GM19023 (cell line): ENCODE results near the gene TWIST2.

Experiments
- ATAC-seq: cut with Tn5 transposase; IDR thresholded peaks from one replicate; pipeline ENCODE4 v1.9.1; 2021; ENCODE audit warnings: mild to moderate bottlenecking, moderate library complexity; ENCODE audit not compliant: unreplicated experiment

TWIST2 gene

GRCh38 chr2:238835726-238836301 lies 12.1 kb upstream of the TWIST2 start:
- no peak for ATAC-seq

- no peak for ATAC-seq
These were observed 9.0 kb upstream of the TWIST2 start for GRCh38 chr2:238838786-238839327.

- ATAC-seq: no peak
These were observed 8.5 kb upstream of the TWIST2 start for GRCh38 chr2:238839428-238839827.

- ATAC-seq: no peak
These were observed 6.2 kb upstream of the TWIST2 start for GRCh38 chr2:238841542-238842164.

- no peak for ATAC-seq
These were observed 4.4 kb upstream of the TWIST2 start for GRCh38 chr2:238843476-238843875.

GRCh38 chr2:238845583-238846377 lies 2.1 kb upstream of the TWIST2 start:
- no peak for ATAC-seq

- ATAC-seq: no peak
These were observed 1.6 kb upstream of the TWIST2 start for GRCh38 chr2:238846378-238846627.

GRCh38 chr2:238846628-238847418 lies 1.1 kb upstream of the TWIST2 start:
- no peak for ATAC-seq

- no peak for ATAC-seq
These were observed 475 bp upstream of the TWIST2 start for GRCh38 chr2:238847419-238847801.

- ATAC-seq: no peak
These were observed 748 bp downstream of the TWIST2 start for GRCh38 chr2:238848691-238848975.

- no peak for ATAC-seq
These were observed 1.3 kb downstream of the TWIST2 start for GRCh38 chr2:238848976-238849853.

GRCh38 chr2:238850091-238850490 lies 2.2 kb downstream of the TWIST2 start:
- no peak for ATAC-seq

- ATAC-seq: no peak
These were observed 3.1 kb downstream of the TWIST2 start for GRCh38 chr2:238851026-238851425.

GRCh38 chr2:238851761-238852160 lies 3.9 kb downstream of the TWIST2 start:
- no peak for ATAC-seq

GRCh38 chr2:238852206-238852869 lies 4.5 kb downstream of the TWIST2 start:
- no peak for ATAC-seq

GRCh38 chr2:238853218-238853617 lies 5.3 kb downstream of the TWIST2 start:
- no peak for ATAC-seq

- no peak for ATAC-seq
These were observed 5.8 kb downstream of the TWIST2 start for GRCh38 chr2:238853721-238854120.

GRCh38 chr2:238854246-238854645 lies 6.4 kb downstream of the TWIST2 start:
- no peak for ATAC-seq

GRCh38 chr2:238854699-238855229 lies 6.9 kb downstream of the TWIST2 start:
- ATAC-seq: no peak

GRCh38 chr2:238855299-238855698 lies 7.4 kb downstream of the TWIST2 start:
- no peak for ATAC-seq
